ENCODE data around the gene EMX2.

DNA sequence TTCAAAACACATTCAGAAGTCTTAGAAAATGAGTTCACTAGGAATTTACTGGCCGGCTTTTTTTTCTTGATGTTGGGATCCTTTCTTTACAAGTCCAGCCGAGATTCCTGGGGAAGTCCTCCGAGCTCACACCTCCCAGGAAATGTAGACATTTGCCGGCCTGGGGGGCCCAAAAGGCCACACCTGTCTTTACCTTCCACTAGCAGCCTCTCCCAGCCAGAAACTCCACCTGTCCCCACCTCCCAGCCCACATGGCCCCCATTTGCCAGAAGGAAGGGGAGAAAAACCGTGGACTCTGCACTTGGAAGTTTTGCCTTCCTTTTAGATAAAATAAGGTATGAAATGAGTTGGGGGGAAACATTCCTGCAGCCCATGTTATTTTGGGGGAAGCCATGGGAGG is 27.6 kb upstream of the EMX2 start:
- no peak for TF ChIP-seq EZH2 (IDR thresholded peaks at IDR 0.05; ENCODE audit: borderline replicate concordance, low read depth, low read length, poor library complexity, severe bottlenecking)
- TF ChIP-seq, protein P1, sequence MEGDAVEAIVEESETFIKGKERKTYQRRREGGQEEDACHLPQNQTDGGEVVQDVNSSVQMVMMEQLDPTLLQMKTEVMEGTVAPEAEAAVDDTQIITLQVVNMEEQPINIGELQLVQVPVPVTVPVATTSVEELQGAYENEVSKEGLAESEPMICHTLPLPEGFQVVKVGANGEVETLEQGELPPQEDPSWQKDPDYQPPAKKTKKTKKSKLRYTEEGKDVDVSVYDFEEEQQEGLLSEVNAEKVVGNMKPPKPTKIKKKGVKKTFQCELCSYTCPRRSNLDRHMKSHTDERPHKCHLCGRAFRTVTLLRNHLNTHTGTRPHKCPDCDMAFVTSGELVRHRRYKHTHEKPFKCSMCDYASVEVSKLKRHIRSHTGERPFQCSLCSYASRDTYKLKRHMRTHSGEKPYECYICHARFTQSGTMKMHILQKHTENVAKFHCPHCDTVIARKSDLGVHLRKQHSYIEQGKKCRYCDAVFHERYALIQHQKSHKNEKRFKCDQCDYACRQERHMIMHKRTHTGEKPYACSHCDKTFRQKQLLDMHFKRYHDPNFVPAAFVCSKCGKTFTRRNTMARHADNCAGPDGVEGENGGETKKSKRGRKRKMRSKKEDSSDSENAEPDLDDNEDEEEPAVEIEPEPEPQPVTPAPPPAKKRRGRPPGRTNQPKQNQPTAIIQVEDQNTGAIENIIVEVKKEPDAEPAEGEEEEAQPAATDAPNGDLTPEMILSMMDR (conservative IDR thresholded peaks at IDR 0.05; ENCODE audit: low read depth, low read length), result no peak
